Activated CD4-positive, CD25-positive, alpha-beta regulatory T cell treated with anti-CD3 and anti-CD28 coated beads, Interleukin-2, amount 50 U/mL, for 24 hours (primary cell): Measurements from ENCODE around the gene NOTCH4.

Source experiments
- ATAC-seq, 2 donors: fragments of 150-1000 bp; cut with Tn5 transposase; one replicate each; pipeline ENCODE4 v1.10.0; 2021; ENCODE audit warnings: mild to moderate bottlenecking in 1 of 2, moderate library complexity in 1 of 2

The NOTCH4 gene

GRCh38 chr6:32158052-32158451, 65.8 kb downstream of the NOTCH4 start:
- ATAC-seq, result no peak

DNA sequence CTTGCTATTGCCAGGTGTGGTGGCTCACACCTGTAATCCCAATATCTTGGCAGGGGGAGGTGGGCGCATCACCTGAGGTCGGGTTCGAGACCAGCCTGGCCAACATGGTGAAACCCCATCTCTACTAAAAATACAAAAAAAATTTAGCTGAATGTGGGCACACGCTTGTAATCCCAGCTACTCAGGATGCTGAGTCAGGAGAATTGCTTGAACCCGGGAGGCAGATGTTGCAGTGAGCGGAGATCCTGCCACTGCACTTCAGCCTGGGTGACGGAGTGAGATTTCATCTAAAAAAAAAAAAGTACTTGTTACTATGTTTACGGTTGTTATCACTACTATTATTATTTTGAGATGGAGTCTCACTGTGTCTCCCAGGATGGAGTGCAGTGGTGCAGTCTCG, 67.0 kb downstream of the NOTCH4 start:
- ATAC-seq, result no peak

- ATAC-seq, result peak; percentile 76 to 80
Measured at GRCh38 chr6:32154514-32155161, 69.2 kb downstream of the NOTCH4 start.

GRCh38 chr6:32153564-32154513, 70.0 kb downstream of the NOTCH4 start, which contains the start of gene PPT2:
Gene PPT2 (plus strand): TSS chr6:32154141. CDS start chr6:32154595, 454 bp downstream.
- peak; percentile 65 to 70 for ATAC-seq

GRCh38 chr6:32152769-32153563, 70.9 kb downstream of the NOTCH4 start:
- no peak for ATAC-seq

- no peak for ATAC-seq
Measured at GRCh38 chr6:32151863-32152768, 71.8 kb downstream of the NOTCH4 start, which contains the start of gene PRRT1. Gene PRRT1 (minus strand): TSS chr6:32151939. CDS start chr6:32151827, 112 bp downstream.

GRCh38 chr6:32151181-32151862, 72.5 kb downstream of the NOTCH4 start:
- ATAC-seq, result no peak

DNA sequence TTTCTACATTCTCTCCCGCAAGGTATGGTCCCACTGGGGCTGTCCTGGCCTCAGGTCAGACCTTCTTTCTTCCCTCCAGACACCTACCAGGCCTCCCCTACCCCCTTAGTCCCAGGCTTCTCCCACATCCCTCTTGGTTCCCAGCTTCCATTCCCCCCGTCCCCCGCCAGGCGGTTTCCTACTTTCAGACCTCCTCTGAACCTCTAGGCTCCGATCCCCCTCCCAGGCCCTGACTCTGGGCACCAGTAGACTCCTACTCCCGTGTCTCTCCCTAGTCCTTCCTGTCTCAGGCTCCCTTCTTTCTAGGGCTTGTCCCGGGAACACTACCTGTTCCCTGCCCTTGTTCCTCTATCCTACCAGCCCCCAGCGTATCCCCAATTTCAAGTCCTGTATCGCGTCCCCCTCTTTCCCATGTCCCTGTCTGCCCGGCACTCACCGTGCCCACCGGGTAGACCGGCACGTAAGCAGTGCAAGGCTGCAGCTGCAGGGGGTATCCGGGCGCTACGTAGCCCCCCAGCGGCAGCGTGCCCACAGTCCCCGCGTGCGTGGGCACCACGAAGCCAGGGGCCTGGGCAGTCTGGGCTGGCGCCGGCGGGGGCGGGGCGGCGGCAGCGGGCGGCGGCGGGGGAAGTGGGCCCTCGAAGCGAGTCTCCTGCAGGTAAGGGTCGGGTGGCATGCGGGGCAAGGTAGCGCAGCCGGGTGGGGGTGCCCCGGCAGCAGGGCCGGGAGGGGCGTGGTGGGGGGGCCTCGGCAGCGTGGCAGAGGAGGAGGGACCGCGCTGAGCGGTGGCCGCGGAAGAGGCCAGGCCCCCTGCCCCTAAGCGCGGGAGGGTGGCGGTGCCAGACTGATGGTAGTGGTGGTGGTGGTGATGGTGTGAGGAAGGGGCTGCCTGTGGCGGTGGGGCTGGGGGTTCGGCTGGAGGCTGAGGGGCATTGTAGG, 73.7 kb downstream of the NOTCH4 start:
- ATAC-seq, result no peak

DNA sequence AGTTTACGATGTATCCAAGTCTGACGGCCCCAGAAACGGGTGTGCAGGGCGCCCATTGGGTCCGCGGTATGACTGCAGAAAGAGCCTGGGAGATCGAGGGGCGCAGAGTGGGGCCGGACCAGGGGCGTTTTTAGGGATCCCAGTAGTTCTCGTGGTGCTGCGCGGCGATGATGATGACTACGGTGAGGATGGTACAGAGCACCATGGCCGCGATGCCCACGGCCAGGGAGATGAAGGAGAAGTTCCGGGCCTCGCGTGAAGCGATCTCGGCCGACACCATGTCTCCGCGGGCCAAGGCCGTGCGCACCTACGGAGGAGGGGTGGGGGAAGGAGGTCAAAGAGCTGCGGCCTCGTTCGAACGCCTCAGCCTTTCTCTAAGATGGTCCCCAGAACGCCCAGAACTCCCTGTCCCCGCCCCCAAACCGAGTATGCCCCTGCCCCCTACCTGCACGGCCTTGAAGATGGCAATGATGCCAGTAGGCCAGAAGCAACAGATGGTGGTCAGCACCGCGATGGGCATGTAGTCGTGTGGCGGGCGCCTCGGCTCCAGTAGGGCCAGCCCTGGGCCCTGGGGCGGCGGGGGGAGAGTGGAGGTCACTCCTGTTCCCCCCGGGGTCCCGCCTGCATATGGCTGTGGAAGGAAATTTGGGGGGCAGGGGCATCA, 74.6 kb downstream of the NOTCH4 start:
- peak; percentile 16 to 36 for ATAC-seq

- ATAC-seq, result peak; percentile 75 to 82
Measured at GRCh38 chr6:32148289-32149091, 75.4 kb downstream of the NOTCH4 start.

DNA sequence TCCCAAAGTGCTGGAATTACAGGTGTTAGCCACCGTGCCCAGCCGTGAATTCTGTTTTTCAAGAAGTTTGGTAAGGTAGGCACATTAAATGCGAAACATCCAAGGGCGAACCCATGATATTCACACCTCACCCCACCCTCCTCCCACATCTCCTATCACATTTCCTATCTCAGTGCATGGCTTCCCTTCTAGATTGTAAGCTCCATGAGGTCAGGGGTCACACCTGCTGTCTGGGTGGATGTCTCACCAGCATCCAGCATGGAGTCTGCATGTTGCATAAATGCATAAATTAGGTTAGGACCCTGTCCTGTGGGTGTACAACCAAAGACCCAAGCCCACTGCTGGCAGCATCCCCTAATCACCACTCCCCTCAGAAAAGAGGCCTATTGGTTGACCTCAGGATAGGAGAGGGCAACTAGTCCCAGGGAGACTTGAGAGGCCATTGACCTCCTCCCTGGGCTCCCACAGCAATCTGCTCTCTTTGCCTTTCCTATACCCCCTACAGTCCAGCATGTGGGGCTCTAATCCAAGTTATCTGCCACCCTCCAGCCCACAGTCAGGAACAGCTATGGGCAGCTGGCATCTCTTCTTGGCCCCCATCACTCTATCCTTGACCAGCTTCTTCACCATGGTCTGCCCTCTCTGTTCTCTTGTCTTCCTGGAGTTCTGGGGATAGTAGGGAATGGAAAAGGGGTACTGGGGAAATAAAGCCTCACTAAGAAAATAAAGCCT, 76.3 kb downstream of the NOTCH4 start:
- ATAC-seq, result no peak

DNA sequence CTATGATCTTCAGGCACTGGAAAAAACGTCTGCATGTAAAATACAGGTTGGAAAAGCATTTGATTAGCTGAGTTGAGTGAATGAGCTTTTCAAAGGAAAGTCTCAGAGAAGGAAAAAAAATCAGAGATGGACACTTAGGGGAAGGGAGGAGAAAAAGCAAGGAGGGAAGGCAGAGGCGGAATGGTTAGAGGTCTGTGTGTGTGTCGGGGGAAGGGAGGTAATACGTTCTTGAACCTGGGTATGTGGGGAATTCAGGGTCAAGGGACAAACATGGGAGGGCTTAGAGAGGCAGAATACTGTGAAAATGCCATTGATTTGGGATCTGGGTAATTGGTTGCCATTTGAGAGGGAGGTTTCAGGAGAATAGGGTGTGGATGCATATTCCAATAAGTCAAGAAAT, 77.2 kb downstream of the NOTCH4 start:
- no peak for ATAC-seq

- no peak for ATAC-seq
Measured at GRCh38 chr6:32146287-32146686, 77.6 kb downstream of the NOTCH4 start.
